ENCODE results near the gene SLC25A41. TPM values are rescaled to one million over a fixed set of nuclear protein-coding genes. Genes with fewer than 3 reads are reported as not detected.
A peak's percentile ranks its signal among the peaks of the same experiment; 100 is the strongest.
"Not testable (repeated sequence)": the region's sequence is repeated elsewhere in the genome, so short reads cannot be mapped to it uniquely, and the experiment has no call there.

SLC25A41 gene
- total RNA-seq, 1 donor from 2014 or later: not detected

- DNase-seq (ENCODE audit: low read depth): peak; percentile 6
Measured at GRCh38 chr19:6412447-6413091, 21.0 kb downstream of the SLC25A41 start.

- no peak for DNase-seq (ENCODE audit: low read depth)
Measured at GRCh38 chr19:6412061-6412446, 21.5 kb downstream of the SLC25A41 start.

GRCh38 chr19:6409346-6409745, 24.2 kb downstream of the SLC25A41 start:
- DNase-seq (ENCODE audit: low read depth): no peak

GRCh38 chr19:6406401-6406800, 27.2 kb downstream of the SLC25A41 start:
- DNase-seq (ENCODE audit: low read depth): no peak

GRCh38 chr19:6402837-6403608, 30.5 kb downstream of the SLC25A41 start:
- peak; percentile 6 for DNase-seq (ENCODE audit: low read depth)

GRCh38 chr19:6402058-6402457, 31.5 kb downstream of the SLC25A41 start:
- no peak for DNase-seq (ENCODE audit: low read depth)

- not testable (repeated sequence) for DNase-seq (ENCODE audit: low read depth)
Measured at GRCh38 chr19:6400062-6400944, 33.3 kb downstream of the SLC25A41 start.

GRCh38 chr19:6396305-6396704, 37.3 kb downstream of the SLC25A41 start:
- DNase-seq (ENCODE audit: low read depth): no peak

- no peak for DNase-seq (ENCODE audit: low read depth)
Measured at GRCh38 chr19:6394831-6395230, 38.7 kb downstream of the SLC25A41 start.

GRCh38 chr19:6393983-6394412, 39.6 kb downstream of the SLC25A41 start:
- DNase-seq (ENCODE audit: low read depth): no peak

- DNase-seq (ENCODE audit: low read depth): peak; percentile 98
Measured at GRCh38 chr19:6393074-6393982, 40.2 kb downstream of the SLC25A41 start, which contains the start of gene GTF2F1. GTF2F1 (minus strand) TSS chr19:6393164; CDS start chr19:6392995, 169 bp downstream.

- no peak for DNase-seq (ENCODE audit: low read depth)
Measured at GRCh38 chr19:6392221-6393073, 41.1 kb downstream of the SLC25A41 start.

GRCh38 chr19:6387372-6387771, 46.2 kb downstream of the SLC25A41 start:
- no peak for DNase-seq (ENCODE audit: low read depth)

GRCh38 chr19:6384381-6384780, 49.2 kb downstream of the SLC25A41 start:
- DNase-seq (ENCODE audit: low read depth): no peak

GRCh38 chr19:6383188-6383587, 50.4 kb downstream of the SLC25A41 start:
- no peak for DNase-seq (ENCODE audit: low read depth)

GRCh38 chr19:6381030-6381750, 52.4 kb downstream of the SLC25A41 start:
- no peak for DNase-seq (ENCODE audit: low read depth)

- DNase-seq (ENCODE audit: low read depth): no peak
Measured at GRCh38 chr19:6379744-6380143, 53.8 kb downstream of the SLC25A41 start.

- DNase-seq (ENCODE audit: low read depth): no peak
Measured at GRCh38 chr19:6378486-6378885, 55.1 kb downstream of the SLC25A41 start.

GRCh38 chr19:6378041-6378440, 55.5 kb downstream of the SLC25A41 start:
- DNase-seq (ENCODE audit: low read depth): peak; percentile 49
